NCI-H2196 (cell line): ENCODE results near the gene FUOM.
A peak's percentile ranks its signal among the peaks of the same experiment; 100 is the strongest.

Experiments
- DNase-seq: peaks from one replicate; lab custom pipeline; 2025; ENCODE audit not compliant: unreplicated experiment; lab: John Stamatoyannopoulos, UW

The FUOM gene

GRCh38 chr10:133357285-133358161 lies at the start of gene FUOM:
Gene FUOM, minus strand, starts transcription at chr10:133358019. Its CDS starts 12 bp downstream, at chr10:133358007.
- peak; percentile 7 for DNase-seq

GRCh38 chr10:133405844-133406527 lies 48.2 kb upstream of the FUOM start:
- no peak for DNase-seq

- no peak for DNase-seq
Observed at GRCh38 chr10:133405272-133405671, 47.5 kb upstream of the FUOM start.

GRCh38 chr10:133403784-133404183 lies 46.0 kb upstream of the FUOM start:
- no peak for DNase-seq

- DNase-seq = no peak
Observed at GRCh38 chr10:133403359-133403758, 45.5 kb upstream of the FUOM start.

GRCh38 chr10:133401981-133402725 lies 44.3 kb upstream of the FUOM start:
- DNase-seq = no peak

- no peak for DNase-seq
Observed at GRCh38 chr10:133401500-133401899, 43.7 kb upstream of the FUOM start.

GRCh38 chr10:133400624-133401424 lies 43.0 kb upstream of the FUOM start:
- no peak for DNase-seq

- DNase-seq = no peak
Observed at GRCh38 chr10:133399123-133399601, 41.3 kb upstream of the FUOM start.

- no peak for DNase-seq
Observed at GRCh38 chr10:133397938-133398337, 40.1 kb upstream of the FUOM start.

GRCh38 chr10:133396035-133396624 lies 38.3 kb upstream of the FUOM start:
- DNase-seq = no peak

- no peak for DNase-seq
Observed at GRCh38 chr10:133394801-133395221, 37.0 kb upstream of the FUOM start.

GRCh38 chr10:133394064-133394663 lies 36.3 kb upstream of the FUOM start, which contains the start of gene MTG1:
Gene MTG1, plus strand, starts transcription at chr10:133394157. Its CDS starts 64 bp downstream, at chr10:133394221.
- DNase-seq = peak; percentile 90

GRCh38 chr10:133393401-133394063 lies 35.7 kb upstream of the FUOM start:
- no peak for DNase-seq

- no peak for DNase-seq
Observed at GRCh38 chr10:133391761-133392518, 34.1 kb upstream of the FUOM start.

- no peak for DNase-seq
Observed at GRCh38 chr10:133391249-133391635, 33.4 kb upstream of the FUOM start.

GRCh38 chr10:133390597-133391248 lies 32.9 kb upstream of the FUOM start:
- no peak for DNase-seq
